ENCODE data around the gene MYORG.

GRCh38 chr9:34318163-34318790 lies 58.4 kb downstream of the MYORG start:
- no peak for TF ChIP-seq CTCF (IDR thresholded peaks at IDR 0.05; ENCODE audit: low read depth, low read length)
- TF ChIP-seq EZH2phosphoT487 (IDR thresholded peaks at IDR 0.05; ENCODE audit: low read depth) = no peak
